Fibroblast of skin of left quadriceps (primary cell): ENCODE data around the gene C2CD5.

Experiments
- DNase-seq, 2 experiments: peaks; one replicate each; pipeline ENCODE4 v3.0.0-alpha.2; 2013; ENCODE audit warnings: low read depth in 2 of 2

The C2CD5 gene

GRCh38 chr12:22415342-22416309, 128.7 kb downstream of the C2CD5 start:
- no peak for DNase-seq

DNA sequence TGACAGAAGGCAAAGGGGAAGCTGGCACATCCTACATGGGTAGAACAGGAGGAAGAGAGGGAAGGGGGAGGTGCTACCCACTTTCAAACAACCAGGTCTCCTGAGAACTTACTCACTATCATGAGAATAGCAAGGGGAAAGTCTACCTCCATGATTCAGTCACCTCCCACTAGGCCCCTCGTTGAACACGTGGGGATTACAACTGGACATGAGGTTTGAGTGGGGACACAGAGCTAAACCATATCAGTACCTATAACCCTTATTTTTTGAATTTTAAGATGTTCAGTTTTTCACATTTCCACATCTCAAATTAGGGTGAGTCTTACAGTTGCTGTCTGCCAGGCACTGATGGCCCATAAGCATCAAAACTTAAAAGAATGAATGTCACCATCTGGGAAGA, 129.6 kb downstream of the C2CD5 start:
- no peak for DNase-seq

GRCh38 chr12:22413592-22413991, 130.8 kb downstream of the C2CD5 start:
- DNase-seq: no peak

GRCh38 chr12:22412581-22412980, 131.8 kb downstream of the C2CD5 start:
- DNase-seq: no peak

DNA sequence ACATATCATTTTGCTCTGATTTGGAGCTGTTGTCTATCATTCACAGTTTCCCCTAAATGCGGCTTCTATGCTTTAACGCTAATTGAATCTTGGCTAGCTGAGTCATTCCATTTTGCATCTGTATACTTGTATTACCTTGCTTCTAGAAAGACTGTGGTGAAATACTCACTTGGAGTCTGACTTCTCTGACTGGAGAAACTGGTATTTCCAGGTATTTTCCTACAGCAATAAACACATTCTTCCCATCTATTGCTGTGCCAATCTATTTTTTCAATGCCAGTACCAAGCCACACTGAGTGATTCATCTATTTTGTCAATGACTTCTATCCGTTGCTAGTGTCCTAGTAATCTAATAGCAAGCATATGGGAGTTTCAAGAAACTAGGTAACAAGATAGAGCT, 133.9 kb downstream of the C2CD5 start:
- no peak for DNase-seq

GRCh38 chr12:22409377-22410164, 134.8 kb downstream of the C2CD5 start:
- no peak for DNase-seq

DNA sequence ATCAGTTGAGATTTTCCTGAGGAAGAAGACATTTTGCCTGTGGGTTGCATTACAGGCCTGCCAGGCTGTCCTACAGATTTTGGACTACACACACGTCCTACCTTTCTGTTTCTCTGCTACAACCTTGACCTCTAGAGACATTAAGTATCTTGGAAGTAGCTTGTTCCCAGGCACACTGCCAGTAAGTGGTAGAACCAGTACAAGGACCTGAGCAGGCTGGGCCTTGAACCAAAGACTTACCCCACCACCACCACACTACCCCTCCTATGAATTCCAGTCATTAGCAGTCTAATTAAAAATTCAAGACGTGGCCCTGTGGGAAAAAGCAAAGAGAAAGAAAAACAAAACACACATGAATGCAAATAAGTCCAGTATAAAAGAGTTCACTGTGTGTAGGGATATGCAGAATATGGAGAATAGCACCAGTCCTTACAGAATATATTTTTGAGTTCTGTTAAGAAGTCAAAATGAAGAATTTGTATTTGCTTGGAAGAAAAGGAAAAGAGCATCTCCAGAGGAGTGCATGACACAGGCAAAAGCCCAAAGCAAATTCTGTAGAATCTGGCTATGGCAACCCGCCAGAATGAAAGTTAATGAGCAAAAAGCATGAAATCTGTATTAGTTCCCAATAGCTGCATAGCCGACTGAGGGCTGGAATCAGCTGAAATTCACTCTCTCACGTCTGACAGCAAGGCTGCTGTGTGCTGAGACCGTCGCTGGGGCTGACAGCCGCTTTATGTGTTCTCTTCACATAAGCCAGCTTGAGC, 135.5 kb downstream of the C2CD5 start:
- DNase-seq: no peak

DNA sequence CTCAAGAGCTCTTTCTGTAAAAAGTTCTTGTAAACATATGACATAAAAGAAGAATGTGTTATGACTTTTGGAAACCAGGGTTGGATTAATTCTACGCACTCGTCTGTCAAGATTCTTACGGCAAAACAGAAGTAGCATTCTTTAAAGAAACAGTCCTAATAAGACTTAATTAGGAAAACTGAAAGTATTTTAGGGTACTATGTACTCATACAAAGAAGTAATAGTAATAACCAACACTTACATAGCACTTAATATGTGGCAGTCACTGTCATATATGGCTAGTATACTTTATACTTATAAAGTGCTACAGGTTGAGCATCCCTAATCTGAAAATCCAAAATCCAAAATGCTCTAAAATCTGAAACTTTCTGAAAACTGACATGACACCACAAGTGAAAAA, 136.9 kb downstream of the C2CD5 start:
- DNase-seq: no peak

DNA sequence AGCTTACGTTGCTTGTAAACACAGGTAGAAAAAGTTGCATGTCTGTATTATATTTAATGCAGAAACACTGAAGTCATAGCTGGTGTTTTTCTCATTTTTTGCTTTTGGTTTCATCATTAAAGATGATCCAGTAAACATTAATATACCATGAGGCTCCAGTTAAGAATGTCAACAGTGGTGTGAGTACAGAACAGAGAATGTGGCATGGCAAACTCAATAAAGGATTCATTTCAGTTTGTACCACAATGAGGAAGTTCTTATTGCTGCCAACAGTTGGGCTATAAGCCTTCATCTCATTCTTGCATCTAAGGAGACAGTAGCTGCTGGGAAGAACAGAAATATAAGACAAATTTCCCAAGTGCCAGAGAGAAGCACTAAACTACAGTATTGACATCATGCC, 137.7 kb downstream of the C2CD5 start:
- no peak for DNase-seq

- DNase-seq: no peak
These were observed 144.7 kb downstream of the C2CD5 start for GRCh38 chr12:22399464-22400180.
